NCI-H2171 treated with DMSO at 0.1 percent for 48 hours (cell line): ENCODE data around the gene RDH13.
"Not testable (repeated sequence)": the region's sequence is repeated elsewhere in the genome, so short reads cannot be mapped to it uniquely, and the experiment has no call there.

Experiments used
- DNase-seq: peaks from one replicate; lab custom pipeline; 2025; lab: John Stamatoyannopoulos, UW

The RDH13 gene

GRCh38 chr19:55076321-55076720, 13.4 kb upstream of the RDH13 start:
- DNase-seq, result no peak

GRCh38 chr19:55075371-55075998, 12.5 kb upstream of the RDH13 start, which contains the start of gene EPS8L1:
Gene EPS8L1, plus strand, starts transcription at chr19:55075869. Its CDS starts 576 bp downstream, at chr19:55076445.
- no peak for DNase-seq

DNA sequence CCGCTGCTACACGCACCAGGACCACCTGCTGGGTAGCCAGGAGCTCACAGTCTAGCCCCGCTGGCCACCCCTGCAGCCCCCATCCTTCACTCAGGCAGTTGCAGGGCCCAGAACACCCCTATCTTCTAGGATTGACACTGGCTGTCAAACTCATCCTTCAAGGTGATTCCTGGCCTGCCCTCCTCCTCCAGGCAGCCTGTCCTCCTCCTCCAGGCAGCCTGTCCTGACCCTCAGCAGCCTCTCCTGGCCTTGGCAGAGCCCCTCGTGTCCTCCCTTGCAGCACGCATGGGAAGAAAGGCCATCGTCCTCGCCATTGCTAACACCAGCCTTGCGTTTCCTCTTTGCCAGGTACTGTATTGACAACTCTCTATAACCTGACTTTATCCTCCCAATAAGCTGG, 9.0 kb upstream of the RDH13 start:
- DNase-seq, result no peak

GRCh38 chr19:55071129-55071502, 8.2 kb upstream of the RDH13 start:
- no peak for DNase-seq

GRCh38 chr19:55070466-55071128, 7.6 kb upstream of the RDH13 start:
- DNase-seq, result no peak

DNA sequence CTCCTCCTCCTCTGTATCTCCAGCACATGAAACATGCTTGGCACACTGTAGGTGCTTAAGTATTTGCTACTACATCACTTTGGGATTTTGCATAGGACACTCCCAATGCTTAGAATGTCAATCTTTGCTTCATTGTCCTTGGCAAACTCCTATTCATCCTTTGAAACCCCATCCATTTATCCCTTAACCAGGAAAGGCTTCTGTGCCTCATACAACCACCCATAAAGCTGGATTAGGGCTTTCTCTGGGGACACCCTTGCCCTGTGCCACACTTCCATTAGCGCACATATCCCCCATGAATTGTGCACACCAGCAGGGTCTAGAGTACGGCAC, 6.9 kb upstream of the RDH13 start:
- no peak for DNase-seq

DNA sequence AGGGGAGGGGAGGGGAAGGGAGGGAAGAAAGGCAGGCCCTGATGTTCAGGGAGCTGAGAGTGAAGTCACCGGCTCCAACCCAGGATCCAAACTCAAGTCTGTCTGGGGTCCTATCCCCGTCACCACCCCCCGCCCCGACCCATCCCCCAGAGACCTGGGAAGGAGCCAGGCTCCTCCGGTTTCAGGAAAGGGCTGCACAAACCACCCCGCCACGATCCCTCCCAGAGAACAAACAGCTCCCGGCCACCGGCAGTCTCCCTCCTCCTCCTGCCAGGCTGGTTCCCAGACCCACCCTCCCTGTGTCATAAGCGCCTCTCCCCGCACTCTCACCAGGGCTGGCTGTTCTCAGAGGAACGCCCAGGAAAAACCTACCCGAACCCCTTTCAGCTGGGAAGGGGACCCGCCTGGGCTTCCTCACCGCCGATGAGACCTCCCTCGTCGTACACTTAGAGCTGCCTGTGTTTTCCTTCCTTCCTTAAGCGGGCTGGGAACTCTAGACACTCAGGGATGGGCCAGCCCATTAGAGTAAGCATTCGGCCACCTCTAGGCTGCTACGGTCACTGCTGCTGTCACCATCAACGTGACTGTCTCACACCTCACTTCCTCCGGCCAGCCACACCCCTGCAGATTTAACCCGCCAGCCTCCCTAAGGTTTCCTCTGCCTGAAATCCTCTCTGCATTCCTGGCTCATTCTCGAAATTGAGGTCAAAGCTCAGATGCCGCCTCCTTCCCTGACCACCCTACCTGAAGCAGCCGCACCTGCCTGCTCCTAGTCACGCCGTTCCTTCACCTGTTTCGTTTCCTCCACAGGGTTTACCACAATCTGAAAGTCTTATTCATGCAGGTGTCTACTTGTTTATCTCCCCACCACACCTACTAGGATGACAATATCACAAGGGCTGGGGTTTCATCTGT, 6.3 kb upstream of the RDH13 start:
- peak; percentile 17 for DNase-seq

DNA sequence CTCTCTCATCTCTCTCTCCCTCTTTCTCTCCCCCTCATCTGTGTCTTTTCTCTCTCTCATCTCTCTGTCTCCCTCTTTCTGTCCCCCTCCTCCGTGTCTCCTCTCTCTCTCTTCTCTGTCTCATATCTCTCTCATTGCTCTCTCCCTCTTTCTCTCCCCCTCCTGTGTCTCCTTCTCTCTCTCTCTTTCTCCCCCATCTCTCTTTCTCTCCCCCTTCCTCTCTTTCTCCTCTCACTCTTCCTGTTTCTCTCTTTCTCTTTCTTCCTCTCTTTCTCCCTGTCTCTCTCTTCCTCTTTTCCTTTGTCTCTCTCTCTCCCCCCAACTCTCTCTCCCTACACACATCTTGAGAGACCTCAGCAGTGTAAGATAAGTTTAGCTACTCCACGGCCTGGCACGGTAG, 4.9 kb upstream of the RDH13 start:
- DNase-seq, result no peak

GRCh38 chr19:55066107-55066709, 3.3 kb upstream of the RDH13 start:
- peak; percentile 27 for DNase-seq

DNA sequence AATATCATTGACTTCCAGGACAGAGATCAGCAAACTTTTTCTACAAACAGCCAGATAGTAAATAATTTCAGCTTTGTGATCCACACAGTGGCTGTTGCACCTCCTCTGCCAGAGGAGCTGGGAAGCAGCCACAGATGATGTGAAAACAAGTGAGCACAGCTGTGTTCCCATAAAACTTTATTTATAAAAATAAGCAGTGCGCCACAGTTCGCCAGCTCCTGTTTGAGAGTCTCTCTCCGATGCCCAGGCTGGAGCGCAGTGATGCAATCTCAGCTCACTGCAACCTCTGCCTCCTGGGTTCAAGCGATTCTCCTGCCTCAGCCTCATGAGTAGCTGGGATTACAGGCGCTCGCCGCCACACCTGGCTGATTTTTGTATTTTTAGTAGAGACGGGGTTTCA, 2.6 kb upstream of the RDH13 start:
- not testable (repeated sequence) for DNase-seq

GRCh38 chr19:55063492-55063843, 520 bp upstream of the RDH13 start:
- no peak for DNase-seq

- not testable (repeated sequence) for DNase-seq
Observed at GRCh38 chr19:55060287-55060686, 2.7 kb downstream of the RDH13 start.

DNA sequence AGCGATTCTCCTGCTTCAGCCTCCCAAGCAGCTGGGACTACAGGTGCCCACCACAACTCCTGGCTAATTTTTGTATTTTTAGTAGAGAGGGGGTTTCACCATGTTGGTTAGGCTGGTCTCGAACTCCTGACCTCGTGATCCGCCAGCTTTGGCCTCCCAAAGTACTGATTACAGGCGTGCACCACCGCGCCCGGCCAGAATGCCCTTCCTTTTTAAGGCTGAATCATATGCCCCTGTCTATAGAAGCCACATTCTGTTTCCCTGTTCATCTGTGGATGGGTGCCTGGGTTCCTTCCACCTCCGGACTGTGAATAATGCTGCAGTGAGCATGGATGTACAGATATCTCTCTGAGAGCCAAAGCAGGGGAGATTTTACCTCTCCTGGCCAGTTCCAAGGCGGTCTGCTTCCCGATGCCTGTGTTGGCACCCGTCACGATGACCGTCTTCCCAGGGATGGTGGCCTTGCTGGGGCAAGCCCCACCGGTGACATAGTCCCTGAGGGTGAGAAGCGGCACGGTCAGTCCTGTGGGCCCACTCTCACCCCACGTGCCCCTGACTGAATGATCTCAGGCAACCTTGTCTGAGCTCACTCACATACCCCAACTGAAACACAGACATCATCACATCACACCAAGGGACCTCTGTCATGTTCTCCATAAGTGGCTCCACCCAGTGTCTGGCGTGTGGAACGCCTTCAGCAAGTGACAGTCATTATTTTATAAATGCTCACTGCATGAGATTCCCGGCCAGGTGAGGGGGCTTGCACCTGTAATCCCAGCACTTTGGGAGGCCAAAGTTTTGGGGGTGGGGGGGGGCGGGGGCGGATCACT, 4.0 kb downstream of the RDH13 start:
- DNase-seq, result no peak

- DNase-seq, result no peak
Observed at GRCh38 chr19:55056827-55057226, 6.1 kb downstream of the RDH13 start.

GRCh38 chr19:55053735-55054134, 9.2 kb downstream of the RDH13 start:
- no peak for DNase-seq

- DNase-seq, result no peak
Observed at GRCh38 chr19:55050749-55051532, 12.0 kb downstream of the RDH13 start.

DNA sequence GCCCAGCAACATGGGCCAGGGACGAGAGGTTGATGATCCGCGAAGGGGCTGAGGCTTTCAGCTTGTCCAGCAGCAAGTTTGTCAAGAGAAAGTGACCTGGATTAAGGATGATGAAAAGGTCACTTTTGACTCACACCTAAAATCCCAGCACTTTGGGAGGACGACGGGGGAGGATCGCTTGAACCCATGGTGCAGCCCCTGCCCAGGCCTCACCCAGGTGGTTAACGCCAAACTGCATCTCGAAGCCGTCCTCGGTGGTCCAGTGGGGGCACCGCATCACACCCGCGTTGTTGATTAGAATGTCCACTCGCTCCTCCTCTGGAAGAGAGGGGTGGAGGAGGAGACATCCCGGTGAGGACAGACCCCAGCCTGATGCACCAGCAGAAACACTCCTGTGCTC, 14.5 kb downstream of the RDH13 start:
- DNase-seq, result no peak

DNA sequence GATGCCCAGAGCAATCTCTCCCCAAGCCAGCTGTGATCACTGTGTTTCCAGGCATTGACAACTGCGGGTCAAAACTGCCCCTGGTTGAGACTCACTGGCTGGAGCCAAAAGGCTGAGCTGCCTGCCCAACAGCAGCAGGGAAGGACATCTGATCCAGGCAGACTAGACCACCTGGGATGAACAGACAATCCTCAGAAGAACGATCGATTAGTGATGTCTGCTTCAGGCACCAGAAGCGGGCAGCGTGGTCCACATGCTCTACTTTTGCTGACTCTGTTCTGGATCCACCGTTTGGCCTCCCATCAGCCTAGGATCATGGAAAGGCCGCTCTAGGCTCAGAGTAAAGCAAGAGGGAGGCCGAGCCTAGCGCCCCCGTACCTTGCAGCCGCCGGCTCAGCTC, 15.0 kb downstream of the RDH13 start:
- no peak for DNase-seq

DNA sequence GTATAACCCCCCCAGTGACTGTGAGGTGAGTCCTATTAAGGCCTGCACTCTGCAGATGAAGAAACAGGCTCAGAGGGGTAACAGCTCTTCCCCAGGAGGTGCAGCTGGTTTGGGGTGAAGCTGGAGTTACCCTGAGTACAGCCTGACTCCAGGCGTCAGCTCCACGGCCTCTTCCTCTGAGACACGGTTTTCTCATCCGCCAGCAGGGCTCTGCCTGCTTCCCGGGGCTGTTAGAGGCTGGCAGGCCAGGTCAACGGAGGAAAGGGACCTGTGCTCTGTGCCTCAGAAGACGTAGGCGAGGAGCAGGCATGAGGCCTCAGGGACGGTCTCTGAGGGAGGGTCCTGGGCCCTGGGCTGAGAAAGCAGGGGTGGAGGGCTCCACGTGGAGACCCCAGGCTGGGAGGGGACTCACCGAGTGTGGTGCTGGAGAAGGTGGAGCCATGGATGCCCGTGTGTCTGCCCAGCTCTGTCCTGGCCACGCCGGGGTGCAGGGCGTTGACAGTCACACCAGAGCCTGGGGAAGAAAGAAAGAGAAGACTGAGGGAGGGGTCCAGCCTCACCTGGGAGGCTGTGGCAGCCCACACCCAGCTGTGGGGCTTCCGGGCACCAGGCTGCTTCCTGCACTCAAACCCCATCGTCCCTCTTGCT, 15.8 kb downstream of the RDH13 start:
- DNase-seq, result no peak
